CD4-positive, alpha-beta T cell treated with Interleukin-1 beta for 1 hour (primary cell): Measurements from ENCODE around the gene B3GALT4.

ENCODE experiments used
- DNase-seq, 2 donors: peaks; one replicate each; pipeline ENCODE4 v3.0.0-alpha.2; 2020 to 2022

The B3GALT4 gene

GRCh38 chr6:33292996-33293682 is 16.2 kb downstream of the B3GALT4 start:
- DNase-seq: no peak

GRCh38 chr6:33294086-33294823 is 17.3 kb downstream of the B3GALT4 start:
- no peak for DNase-seq

- DNase-seq: no peak
Observed at GRCh38 chr6:33295621-33296369, 18.9 kb downstream of the B3GALT4 start.

GRCh38 chr6:33296797-33297405 is 20.0 kb downstream of the B3GALT4 start:
- no peak for DNase-seq

- DNase-seq: peak in 1 of 2 donors; percentile 34
Observed at GRCh38 chr6:33297406-33297955, 20.6 kb downstream of the B3GALT4 start.

GRCh38 chr6:33297956-33298772 is 21.2 kb downstream of the B3GALT4 start:
- DNase-seq: peak; percentile 85 to 88

GRCh38 chr6:33298773-33299236 is 21.9 kb downstream of the B3GALT4 start, which contains the start of gene RGL2:
Gene RGL2, minus strand, starts transcription at chr6:33298942. Its CDS starts 332 bp downstream, at chr6:33298610.
- peak; percentile 71 to 78 for DNase-seq

GRCh38 chr6:33299237-33299944 is 22.5 kb downstream of the B3GALT4 start:
- peak; percentile 93 to 95 for DNase-seq

GRCh38 chr6:33301877-33302276 is 25.0 kb downstream of the B3GALT4 start:
- DNase-seq: no peak

GRCh38 chr6:33304216-33304615 is 27.3 kb downstream of the B3GALT4 start:
- no peak for DNase-seq

- DNase-seq: no peak
Observed at GRCh38 chr6:33305052-33305451, 28.1 kb downstream of the B3GALT4 start.

GRCh38 chr6:33306356-33306755 is 29.4 kb downstream of the B3GALT4 start:
- DNase-seq: no peak

GRCh38 chr6:33312361-33313104 is 35.6 kb downstream of the B3GALT4 start:
- DNase-seq: peak; percentile 93

- peak in 1 of 2 donors; percentile 63 for DNase-seq
Observed at GRCh38 chr6:33313105-33313708, 36.3 kb downstream of the B3GALT4 start.

GRCh38 chr6:33313709-33314514 is 37.0 kb downstream of the B3GALT4 start, which contains the start of gene TAPBP:
Gene TAPBP, minus strand, starts transcription at chr6:33314078. Its CDS starts 37 bp downstream, at chr6:33314041.
- DNase-seq: peak; percentile 94

GRCh38 chr6:33314515-33314942 is 37.6 kb downstream of the B3GALT4 start:
- DNase-seq: peak; percentile 89 to 91

- peak in 1 of 2 donors; percentile 54 for DNase-seq
Observed at GRCh38 chr6:33314943-33315792, 38.2 kb downstream of the B3GALT4 start.
